Ishikawa (cell line): ENCODE data around the gene FAM131C.

Experiments used
- CEBPB ChIP-seq: IDR thresholded peaks from 2 replicates; pipeline ENCODE4 v1.6.1; 2012
- CREB1 ChIP-seq: IDR thresholded peaks from 2 replicates; pipeline ENCODE4 v1.6.1; 2012; ENCODE audit warnings: low read depth
- EGR1 ChIP-seq: IDR thresholded peaks from 2 replicates; pipeline ENCODE4 v1.6.1; 2012
- EP300 ChIP-seq: IDR thresholded peaks from 2 replicates; pipeline ENCODE4 v1.6.1; 2012; ENCODE audit warnings: borderline replicate concordance
- FOXM1 ChIP-seq: IDR thresholded peaks from 2 replicates; pipeline ENCODE4 v1.6.1; 2012; ENCODE audit warnings: low read depth, borderline replicate concordance
- NFIC ChIP-seq: IDR thresholded peaks from 2 replicates; pipeline ENCODE4 v1.6.1; 2012
- RAD21 ChIP-seq: IDR thresholded peaks from 2 replicates; pipeline ENCODE4 v1.6.1; 2012; ENCODE audit warnings: low read depth
- TAF1 ChIP-seq: IDR thresholded peaks from 2 replicates; pipeline ENCODE4 v1.6.1; 2012; ENCODE audit warnings: low read depth, mild to moderate bottlenecking
- TCF12 ChIP-seq: IDR thresholded peaks from 2 replicates; pipeline ENCODE4 v1.6.1; 2012; ENCODE audit warnings: low read depth
- TEAD4 ChIP-seq: IDR thresholded peaks from 2 replicates; pipeline ENCODE4 v1.6.1; 2012
- YY1 ChIP-seq: IDR thresholded peaks from 2 replicates; pipeline ENCODE4 v1.6.1; 2012; ENCODE audit warnings: low read depth
- ZBTB7A ChIP-seq: IDR thresholded peaks from 2 replicates; pipeline ENCODE4 v1.6.1; 2012; ENCODE audit warnings: low read depth
- TF ChIP-seq, protein P1 (sequence below): IDR thresholded peaks from 2 replicates; pipeline ENCODE4 v1.6.1; 2012
- TF ChIP-seq, protein P2 (sequence below): IDR thresholded peaks from 2 replicates; pipeline ENCODE4 v1.6.1; 2012; ENCODE audit warnings: low read depth, mild to moderate bottlenecking
- TF ChIP-seq, protein P3 (sequence below): IDR thresholded peaks from 2 replicates; pipeline ENCODE4 v1.6.1; 2012

The FAM131C gene

DNA sequence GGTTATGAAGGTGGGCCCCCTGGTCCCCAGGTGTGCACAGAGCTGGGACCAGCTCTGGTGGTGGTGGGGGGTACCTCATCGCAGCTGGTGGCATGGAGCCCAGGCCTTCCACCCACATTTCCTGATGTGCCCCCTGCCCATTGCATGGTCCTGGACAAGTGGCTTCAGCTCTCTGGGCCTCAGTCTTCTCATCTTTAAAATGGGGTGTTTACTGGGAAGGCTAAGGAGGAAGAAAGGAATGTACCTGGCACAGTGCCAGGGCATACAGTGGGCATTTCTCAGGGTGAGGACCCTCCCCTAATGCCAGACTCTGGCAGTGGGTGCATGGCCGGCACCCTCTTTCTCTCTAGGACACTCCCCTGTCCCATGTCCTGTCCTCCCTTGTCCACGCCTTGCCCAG lies 22.4 kb downstream of the FAM131C start:
- TF ChIP-seq CEBPB (no peak), NFIC (0 out of 2 replicates have a peak, but pooled peaks have one; percentile 55)

DNA sequence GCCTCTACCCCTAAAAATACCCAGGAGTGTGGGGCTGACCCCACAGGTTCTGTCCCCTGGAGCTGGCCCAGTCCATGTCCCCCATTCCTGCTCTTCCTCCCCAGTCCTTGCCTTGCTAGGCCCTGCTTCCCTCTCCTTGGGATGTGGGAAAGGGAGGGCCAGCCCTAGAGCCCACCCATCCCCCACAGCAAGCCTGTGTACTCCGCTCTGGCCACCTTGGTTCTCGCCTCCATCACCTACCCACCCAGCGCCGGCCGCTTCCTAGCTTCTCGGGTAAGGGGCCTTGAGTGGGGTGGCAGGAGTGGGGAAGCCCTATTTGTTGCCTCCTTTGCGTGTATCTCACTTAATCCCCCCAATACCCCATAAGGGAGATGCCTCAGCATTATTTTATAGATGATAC lies 23.1 kb downstream of the FAM131C start:
- TF ChIP-seq CEBPB (no peak), YY1 (no peak), CREB1 (no peak), EGR1 (no peak), NFIC (no peak), EP300 (no peak), RAD21 (no peak), TAF1 (no peak), TEAD4 (no peak), FOXM1 (no peak), TCF12 (no peak), ZBTB7A (no peak)
- TF ChIP-seq, protein P1, sequence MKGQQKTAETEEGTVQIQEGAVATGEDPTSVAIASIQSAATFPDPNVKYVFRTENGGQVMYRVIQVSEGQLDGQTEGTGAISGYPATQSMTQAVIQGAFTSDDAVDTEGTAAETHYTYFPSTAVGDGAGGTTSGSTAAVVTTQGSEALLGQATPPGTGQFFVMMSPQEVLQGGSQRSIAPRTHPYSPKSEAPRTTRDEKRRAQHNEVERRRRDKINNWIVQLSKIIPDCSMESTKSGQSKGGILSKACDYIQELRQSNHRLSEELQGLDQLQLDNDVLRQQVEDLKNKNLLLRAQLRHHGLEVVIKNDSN: no peak
- TF ChIP-seq, protein P2, sequence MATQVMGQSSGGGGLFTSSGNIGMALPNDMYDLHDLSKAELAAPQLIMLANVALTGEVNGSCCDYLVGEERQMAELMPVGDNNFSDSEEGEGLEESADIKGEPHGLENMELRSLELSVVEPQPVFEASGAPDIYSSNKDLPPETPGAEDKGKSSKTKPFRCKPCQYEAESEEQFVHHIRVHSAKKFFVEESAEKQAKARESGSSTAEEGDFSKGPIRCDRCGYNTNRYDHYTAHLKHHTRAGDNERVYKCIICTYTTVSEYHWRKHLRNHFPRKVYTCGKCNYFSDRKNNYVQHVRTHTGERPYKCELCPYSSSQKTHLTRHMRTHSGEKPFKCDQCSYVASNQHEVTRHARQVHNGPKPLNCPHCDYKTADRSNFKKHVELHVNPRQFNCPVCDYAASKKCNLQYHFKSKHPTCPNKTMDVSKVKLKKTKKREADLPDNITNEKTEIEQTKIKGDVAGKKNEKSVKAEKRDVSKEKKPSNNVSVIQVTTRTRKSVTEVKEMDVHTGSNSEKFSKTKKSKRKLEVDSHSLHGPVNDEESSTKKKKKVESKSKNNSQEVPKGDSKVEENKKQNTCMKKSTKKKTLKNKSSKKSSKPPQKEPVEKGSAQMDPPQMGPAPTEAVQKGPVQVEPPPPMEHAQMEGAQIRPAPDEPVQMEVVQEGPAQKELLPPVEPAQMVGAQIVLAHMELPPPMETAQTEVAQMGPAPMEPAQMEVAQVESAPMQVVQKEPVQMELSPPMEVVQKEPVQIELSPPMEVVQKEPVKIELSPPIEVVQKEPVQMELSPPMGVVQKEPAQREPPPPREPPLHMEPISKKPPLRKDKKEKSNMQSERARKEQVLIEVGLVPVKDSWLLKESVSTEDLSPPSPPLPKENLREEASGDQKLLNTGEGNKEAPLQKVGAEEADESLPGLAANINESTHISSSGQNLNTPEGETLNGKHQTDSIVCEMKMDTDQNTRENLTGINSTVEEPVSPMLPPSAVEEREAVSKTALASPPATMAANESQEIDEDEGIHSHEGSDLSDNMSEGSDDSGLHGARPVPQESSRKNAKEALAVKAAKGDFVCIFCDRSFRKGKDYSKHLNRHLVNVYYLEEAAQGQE: no peak
- TF ChIP-seq, protein P3, sequence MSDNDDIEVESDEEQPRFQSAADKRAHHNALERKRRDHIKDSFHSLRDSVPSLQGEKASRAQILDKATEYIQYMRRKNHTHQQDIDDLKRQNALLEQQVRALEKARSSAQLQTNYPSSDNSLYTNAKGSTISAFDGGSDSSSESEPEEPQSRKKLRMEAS: no peak

DNA sequence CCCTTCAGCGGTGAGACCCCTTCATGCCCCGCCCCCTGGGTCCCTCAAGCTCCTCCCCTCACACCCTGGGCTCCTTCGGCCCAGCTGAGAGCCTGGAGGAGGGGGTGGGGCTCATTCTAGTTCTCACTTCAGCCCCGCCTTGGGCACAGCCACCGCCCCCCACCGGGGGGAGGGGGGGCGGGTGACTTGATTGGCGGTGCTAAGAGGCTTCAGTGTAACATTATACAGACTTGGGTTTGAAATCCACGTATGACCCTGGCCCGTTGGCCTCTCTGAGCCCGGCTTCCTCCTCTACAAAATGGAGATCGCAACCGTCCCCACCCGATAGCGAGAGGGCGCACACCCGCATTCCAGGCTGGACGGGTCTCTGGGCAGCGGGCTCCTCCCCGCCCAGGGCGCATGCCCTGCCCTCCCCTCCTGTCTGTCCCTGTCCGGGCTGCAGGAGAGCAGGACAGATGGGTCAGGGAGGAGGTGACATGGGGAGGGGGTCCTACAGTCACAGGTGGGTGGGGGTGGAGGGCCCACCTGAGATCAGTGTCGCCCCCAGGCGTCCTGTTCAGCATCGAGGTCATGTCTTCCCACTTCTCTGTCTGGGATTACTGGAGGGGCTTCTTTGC lies 24.8 kb downstream of the FAM131C start:
- TF ChIP-seq TEAD4 (peak; percentile 90), NFIC (no peak), YY1 (peak; percentile 74), TCF12 (peak; percentile 32; the same call in 1 of the 2 replicates), EP300 (no peak), TAF1 (peak; percentile 39; the same call in 1 of the 2 replicates), ZBTB7A (peak; percentile 59)

DNA sequence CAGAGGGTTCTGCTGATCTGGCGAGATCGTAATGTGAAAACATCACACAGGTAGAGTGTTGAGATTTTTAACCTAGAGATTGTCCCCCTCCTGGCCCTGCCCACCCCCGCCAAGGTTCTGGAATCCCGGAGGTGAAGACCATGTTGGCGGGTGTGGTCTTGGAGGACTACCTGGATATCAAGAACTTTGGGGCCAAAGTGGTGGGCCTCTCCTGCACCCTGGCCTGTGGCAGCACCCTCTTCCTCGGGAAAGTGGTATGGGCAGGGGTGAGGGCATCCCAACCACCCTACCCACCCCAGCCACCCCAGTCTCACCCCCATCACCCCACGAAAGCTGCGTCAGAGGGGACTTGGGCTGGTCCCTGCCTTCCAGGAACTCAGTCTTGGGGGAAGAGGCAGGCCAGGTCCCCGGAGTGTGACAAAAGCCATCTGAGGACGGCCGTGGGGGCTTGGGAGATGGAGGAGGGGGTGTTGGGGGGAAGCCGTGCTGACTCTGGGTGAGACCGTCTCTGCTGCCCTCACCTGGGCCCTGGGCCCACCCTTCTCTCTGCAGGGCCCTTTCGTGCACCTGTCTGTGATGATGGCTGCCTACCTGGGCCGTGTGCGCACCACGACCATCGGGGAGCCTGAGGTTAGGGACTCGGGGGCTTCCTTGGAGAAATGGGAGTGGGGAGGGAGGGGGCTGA lies 25.5 kb downstream of the FAM131C start:
- TF ChIP-seq EGR1: no peak
- TF ChIP-seq, protein P1: no peak

DNA sequence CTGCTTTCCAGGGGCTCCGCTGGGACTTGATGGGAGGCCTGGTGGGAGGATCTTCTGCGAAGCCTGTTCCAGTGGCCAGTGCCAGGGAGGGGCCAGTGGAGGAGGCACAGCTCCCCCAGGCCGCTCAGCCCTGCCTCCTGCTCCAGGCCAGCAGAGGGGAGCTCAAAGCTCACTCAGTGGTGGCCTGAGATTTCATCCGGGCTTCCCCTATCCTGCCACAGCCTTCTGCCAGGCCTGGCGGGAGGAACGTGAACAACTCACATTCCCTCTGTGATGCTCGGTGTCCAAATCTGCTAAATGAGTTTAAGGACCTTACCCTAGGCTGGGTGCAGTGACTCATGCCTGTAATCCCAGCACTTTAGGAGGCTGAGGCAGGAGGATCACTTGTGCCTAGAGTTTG lies 26.6 kb downstream of the FAM131C start:
- TF ChIP-seq EP300 (no peak), CREB1 (no peak)

DNA sequence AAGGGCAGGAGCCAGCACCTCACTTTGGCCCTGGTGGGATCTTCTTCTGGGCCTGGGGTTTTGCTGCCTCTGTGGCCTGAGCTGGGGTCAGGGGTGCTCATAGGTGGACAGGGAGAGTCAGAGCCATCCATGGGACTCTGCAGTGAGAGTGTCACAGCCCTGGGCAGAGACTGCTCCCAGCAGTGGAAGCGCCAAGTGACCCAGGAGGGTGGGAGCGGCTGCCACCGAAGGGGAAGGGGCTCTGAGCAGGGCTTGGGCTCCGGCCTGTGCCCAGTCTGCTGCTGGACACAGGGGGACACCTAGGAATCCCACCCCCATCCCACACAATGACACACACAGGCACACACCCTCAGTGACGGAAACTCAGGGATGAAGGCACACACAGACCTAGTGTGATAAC lies 29.5 kb downstream of the FAM131C start:
- TF ChIP-seq TCF12 (no peak), CEBPB (no peak), RAD21 (no peak), CREB1 (no peak), YY1 (no peak), EGR1 (no peak), FOXM1 (no peak), EP300 (no peak), ZBTB7A (no peak), NFIC (no peak), TAF1 (no peak), TEAD4 (no peak)
- TF ChIP-seq, protein P1: no peak
- TF ChIP-seq, protein P3: no peak
- TF ChIP-seq, protein P2: no peak
